Measurements from ENCODE around the gene SLC18A2. TPM values are rescaled to one million over a fixed set of nuclear protein-coding genes. Genes with fewer than 3 reads are reported as not detected.

Gene SLC18A2
- total and polyA plus RNA-seq, 7 donors = 0.23 to 1.4 (median 0.55) TPM

DNA sequence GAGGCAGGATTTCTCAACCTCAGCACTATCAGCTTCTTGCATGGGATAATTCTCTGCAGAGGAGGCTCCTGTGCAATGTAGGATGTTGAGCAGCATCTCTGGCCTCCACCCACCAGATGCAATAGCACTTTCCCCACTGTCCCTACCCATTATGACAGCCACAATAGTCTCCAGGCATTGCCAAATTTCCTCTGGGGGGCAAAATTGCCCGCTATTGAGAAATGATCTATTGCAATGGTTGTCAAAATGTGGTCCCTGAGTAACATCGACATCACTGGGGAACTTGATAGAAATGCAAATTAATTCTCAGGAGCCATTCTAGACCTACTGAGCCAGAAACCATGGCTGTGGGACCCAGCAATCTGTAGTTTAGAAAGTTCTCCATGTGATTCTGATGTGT, 36.6 kb upstream of the SLC18A2 start:
- intact Hi-C loops (cut with DNase I) = no loop called here
- TF ChIP-seq, protein P1, sequence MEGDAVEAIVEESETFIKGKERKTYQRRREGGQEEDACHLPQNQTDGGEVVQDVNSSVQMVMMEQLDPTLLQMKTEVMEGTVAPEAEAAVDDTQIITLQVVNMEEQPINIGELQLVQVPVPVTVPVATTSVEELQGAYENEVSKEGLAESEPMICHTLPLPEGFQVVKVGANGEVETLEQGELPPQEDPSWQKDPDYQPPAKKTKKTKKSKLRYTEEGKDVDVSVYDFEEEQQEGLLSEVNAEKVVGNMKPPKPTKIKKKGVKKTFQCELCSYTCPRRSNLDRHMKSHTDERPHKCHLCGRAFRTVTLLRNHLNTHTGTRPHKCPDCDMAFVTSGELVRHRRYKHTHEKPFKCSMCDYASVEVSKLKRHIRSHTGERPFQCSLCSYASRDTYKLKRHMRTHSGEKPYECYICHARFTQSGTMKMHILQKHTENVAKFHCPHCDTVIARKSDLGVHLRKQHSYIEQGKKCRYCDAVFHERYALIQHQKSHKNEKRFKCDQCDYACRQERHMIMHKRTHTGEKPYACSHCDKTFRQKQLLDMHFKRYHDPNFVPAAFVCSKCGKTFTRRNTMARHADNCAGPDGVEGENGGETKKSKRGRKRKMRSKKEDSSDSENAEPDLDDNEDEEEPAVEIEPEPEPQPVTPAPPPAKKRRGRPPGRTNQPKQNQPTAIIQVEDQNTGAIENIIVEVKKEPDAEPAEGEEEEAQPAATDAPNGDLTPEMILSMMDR (IDR thresholded peaks at IDR 0.05) = no peak
- TF ChIP-seq POLR2A (IDR thresholded peaks at IDR 0.05) = no peak
- WGBS, 2 donors = 54 to 56% methylated on average over 2 of the region's 2 CpGs

DNA sequence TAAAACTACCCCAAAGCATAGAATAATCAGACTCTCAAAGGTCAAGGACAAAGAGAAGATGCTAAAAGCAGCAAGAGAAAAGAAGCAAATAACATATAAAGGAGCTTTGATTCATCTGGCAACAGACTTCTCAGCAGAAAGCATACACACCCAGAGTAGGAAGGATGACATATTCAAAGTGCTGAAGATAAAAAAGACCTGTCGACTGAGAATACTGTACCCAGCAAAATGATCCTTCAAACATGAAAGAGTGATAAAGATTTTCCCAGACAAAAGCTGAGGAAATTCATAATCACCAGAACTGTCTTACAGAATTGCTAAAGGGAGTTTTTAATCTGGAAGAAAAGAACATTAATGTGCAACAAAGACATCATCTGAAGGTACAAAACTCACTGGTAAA, 28.7 kb upstream of the SLC18A2 start:
- no peak for DNase-seq
- Histone ChIP-seq H3K36me3 (no peaks in the 10 kb centered on the region), H3K27ac (no peak overlapping the region), H3K27me3 (peaks cover 12 to 43% (median 14%) of the 10 kb centered on the region in 3 donors), H3K9me3 (peaks cover 0 to 7% (median 0%) of the 10 kb centered on the region in 4 donors), H3K4me1 (peaks cover 0 to 11% (median 7%) of the 10 kb centered on the region in 4 donors), H3K4me3 (no peak overlapping the region)
- intact Hi-C loops (cut with DNase I) = no loop called here
- 83 to 86% methylated on average over 1 of the region's 1 CpG for WGBS, 2 donors
- TF ChIP-seq POLR2A (IDR thresholded peaks at IDR 0.05) = no peak
- no peak for TF ChIP-seq POLR2AphosphoS5 (IDR thresholded peaks at IDR 0.05)
- TF ChIP-seq, protein P1 (IDR thresholded peaks at IDR 0.05) = no peak
- no peak for TF ChIP-seq EP300 (IDR thresholded peaks at IDR 0.05)

More for the DNA sequence above, 36.6 kb upstream of the SLC18A2 start:
- H3K36me3 ChIP-seq = no peaks in the 10 kb centered on the region
- no peaks in the 10 kb centered on the region for H3K9me3 ChIP-seq
- no peak overlapping the region for H3K4me3 ChIP-seq
- peaks cover 0 to 8% (median 0%) of the 10 kb centered on the region in 3 donors for H3K27me3 ChIP-seq
- no peaks in the 10 kb centered on the region for H3K4me1 ChIP-seq
- no peak overlapping the region for H3K27ac ChIP-seq
- DNase-seq = no peak

DNA sequence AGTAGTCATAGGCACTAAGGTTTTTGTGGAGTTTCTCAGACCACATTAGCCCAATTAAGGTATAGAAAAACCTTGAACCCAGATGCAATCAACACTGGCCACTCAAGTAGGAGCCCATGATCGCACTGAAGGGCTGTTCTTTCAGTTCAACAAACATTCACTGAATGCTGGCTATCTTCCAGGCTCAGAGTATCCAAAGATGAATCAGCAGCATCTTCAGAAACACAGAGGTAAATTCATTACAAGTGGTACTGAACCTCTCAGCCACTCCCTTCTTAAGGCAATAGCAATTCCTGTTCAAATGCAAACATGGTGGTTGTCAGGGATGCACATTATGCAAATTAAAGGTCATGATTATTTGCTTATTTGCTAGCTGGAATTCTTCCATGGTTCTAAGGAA, 26.5 kb upstream of the SLC18A2 start:
- Histone ChIP-seq H3K27ac (no peak overlapping the region), H3K36me3 (no peaks in the 10 kb centered on the region), H3K27me3 (peaks cover 12 to 48% (median 20%) of the 10 kb centered on the region in 3 donors), H3K4me3 (no peak overlapping the region), H3K9me3 (peaks cover 0 to 7% (median 0%) of the 10 kb centered on the region in 4 donors), H3K4me1 (peaks cover 0 to 14% (median 11%) of the 10 kb centered on the region in 4 donors)
- intact Hi-C loops (cut with DNase I) = no loop called here
- WGBS, 2 donors = 17 to 77% methylated on average over 1 of the region's 1 CpG
- no peak for DNase-seq
- TF ChIP-seq POLR2A (IDR thresholded peaks at IDR 0.05) (no peak), EP300 (IDR thresholded peaks at IDR 0.05) (no peak), POLR2AphosphoS5 (IDR thresholded peaks at IDR 0.05) (no peak)
- TF ChIP-seq, protein P1 (IDR thresholded peaks at IDR 0.05) = no peak

DNA sequence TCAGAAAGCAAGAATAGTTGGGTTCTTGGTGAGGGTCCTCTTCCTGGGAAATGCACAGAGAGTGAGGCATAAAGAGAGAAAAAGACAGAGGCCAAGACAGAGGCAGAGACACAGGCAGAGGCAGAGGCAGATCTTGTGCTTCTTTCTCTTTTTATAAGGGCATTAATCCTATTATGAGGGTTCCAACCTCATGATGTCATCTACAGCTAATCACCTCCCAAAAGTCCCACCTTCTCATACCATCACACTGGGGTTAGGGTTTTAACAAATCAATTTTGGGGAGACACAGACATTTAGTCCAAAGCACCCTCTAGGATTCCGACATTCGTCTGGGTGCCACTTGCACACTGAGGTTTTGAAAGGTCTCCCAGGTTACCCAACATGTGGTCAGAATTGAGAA, 25.8 kb upstream of the SLC18A2 start:
- Histone ChIP-seq H3K27me3 (peaks cover 12 to 43% (median 20%) of the 10 kb centered on the region in 3 donors), H3K4me1 (peaks cover 0 to 14% (median 11%) of the 10 kb centered on the region in 4 donors), H3K9me3 (peaks cover 0 to 7% (median 0%) of the 10 kb centered on the region in 4 donors), H3K36me3 (no peaks in the 10 kb centered on the region), H3K4me3 (no peak overlapping the region), H3K27ac (no peak overlapping the region)
- WGBS, 2 donors = 70 to 87% methylated on average over 2 of the region's 2 CpGs
- intact Hi-C loops (cut with DNase I) = loop anchor here (5.0 kb wide), 1 partner anchor 267 kb away; no protein-coding TSS in a partner anchor
- DNase-seq = no peak
- TF ChIP-seq POLR2A (IDR thresholded peaks at IDR 0.05) (no peak), POLR2AphosphoS5 (IDR thresholded peaks at IDR 0.05) (no peak), EP300 (IDR thresholded peaks at IDR 0.05) (no peak)
- TF ChIP-seq, protein P1 (IDR thresholded peaks at IDR 0.05) = no peak

DNA sequence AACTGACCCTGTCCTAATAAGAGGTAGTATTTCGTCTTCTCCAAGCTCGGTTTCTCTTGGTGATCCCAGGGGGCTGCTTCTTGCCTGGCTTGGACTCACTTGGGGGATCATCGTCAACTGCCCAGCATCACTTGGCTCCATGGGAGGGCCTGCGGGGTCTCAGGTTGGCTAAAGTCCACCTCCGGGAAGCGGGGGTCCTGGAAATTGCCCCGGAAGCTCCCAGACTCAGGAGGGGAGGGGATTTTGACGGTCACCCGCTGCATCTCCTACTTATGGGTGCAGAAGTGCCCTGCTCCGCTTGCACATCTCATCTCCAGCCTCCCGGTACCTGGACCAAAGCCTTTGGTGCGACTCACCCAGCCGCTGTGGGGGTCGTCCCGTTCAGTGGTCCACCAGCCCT, 24.9 kb upstream of the SLC18A2 start:
- peaks cover 0 to 7% (median 0%) of the 10 kb centered on the region in 4 donors for H3K9me3 ChIP-seq
- H3K4me1 ChIP-seq = peaks cover 0 to 14% (median 11%) of the 10 kb centered on the region in 4 donors
- no peaks in the 10 kb centered on the region for H3K36me3 ChIP-seq
- intact Hi-C loops (cut with DNase I) = loop anchor here (2.0 to 5.0 kb wide), 4 partner anchors 103 to 1025 kb away; no protein-coding TSS in a partner anchor
- H3K27me3 ChIP-seq = peaks cover 12 to 37% (median 20%) of the 10 kb centered on the region in 3 donors
- TF ChIP-seq POLR2A (IDR thresholded peaks at IDR 0.05) (no peak), POLR2AphosphoS5 (IDR thresholded peaks at IDR 0.05) (no peak), EP300 (IDR thresholded peaks at IDR 0.05) (no peak)
- TF ChIP-seq, protein P1 (IDR thresholded peaks at IDR 0.05) = no peak
- no peak overlapping the region for H3K27ac ChIP-seq
- no peak overlapping the region for H3K4me3 ChIP-seq
- DNase-seq = peak; percentile 41
- 69 to 70% methylated on average over 15 of the region's 15 CpGs for WGBS, 2 donors

Data from sigmoid colon (tissue), 7 donors.